H9 (cell line): ENCODE data around the gene ATCAY. TPM values are rescaled to one million over a fixed set of nuclear protein-coding genes. Genes with fewer than 3 reads are reported as not detected.

Source experiments
- DNase-seq: peaks from one replicate; pipeline ENCODE4 v3.0.0-alpha.2; 2017
- H2AFZ ChIP-seq: one replicate; pipeline ENCODE4 v1.6.1; 2013; ENCODE audit warnings: mild to moderate bottlenecking, low read length, control low read depth, moderate library complexity
- H2AK5ac ChIP-seq: 2 replicates; pipeline ENCODE4 v1.6.1; 2013; ENCODE audit warnings: low read length, control low read depth, mixed read lengths; ENCODE audit not compliant: insufficient read length
- H2BK120ac ChIP-seq: one replicate; pipeline ENCODE4 v1.6.1; 2013; ENCODE audit warnings: low read depth, mild to moderate bottlenecking, low read length, control low read depth, inconsistent platforms; ENCODE audit not compliant: poor library complexity, severe bottlenecking
- H2BK12ac ChIP-seq: 2 replicates; pipeline ENCODE4 v1.6.1; 2013; ENCODE audit warnings: low read length, control low read depth, mixed read lengths, low read depth; ENCODE audit not compliant: insufficient read length
- H2BK15ac ChIP-seq: 2 replicates; pipeline ENCODE4 v1.6.1; 2013; ENCODE audit warnings: low read depth, low read length, control low read depth
- H2BK20ac ChIP-seq: one replicate; pipeline ENCODE4 v1.6.1; 2013; ENCODE audit warnings: low read depth, mild to moderate bottlenecking, low read length, control low read depth, inconsistent platforms; ENCODE audit not compliant: poor library complexity, severe bottlenecking
- H2BK5ac ChIP-seq: 2 replicates; pipeline ENCODE4 v1.6.1; 2013; ENCODE audit warnings: low read length, control low read depth, mixed read lengths; ENCODE audit not compliant: insufficient read length
- H3K14ac ChIP-seq: 2 replicates; pipeline ENCODE4 v1.6.1; 2013; ENCODE audit warnings: low read length, control low read depth; ENCODE audit not compliant: insufficient read depth
- H3K18ac ChIP-seq: 2 replicates; pipeline ENCODE4 v1.6.1; 2013; ENCODE audit warnings: low read depth, mild to moderate bottlenecking, mixed read lengths, low read length, control low read depth; ENCODE audit not compliant: insufficient read length
- H3K23ac ChIP-seq: 2 replicates; pipeline ENCODE4 v1.6.1; 2013; ENCODE audit warnings: low read length, control low read depth, mixed read lengths, low read depth; ENCODE audit not compliant: insufficient read length
- H3K23me2 ChIP-seq: 2 replicates; pipeline ENCODE4 v1.6.1; 2013; ENCODE audit warnings: low read depth, mild to moderate bottlenecking, mixed read lengths, low read length, control low read depth; ENCODE audit not compliant: insufficient read length, poor library complexity, severe bottlenecking
- H3K27ac ChIP-seq: 2 replicates; pipeline ENCODE4 v1.5.1; 2013; ENCODE audit warnings: low read length, control low read depth, mixed read lengths, low read depth; ENCODE audit not compliant: insufficient read length
- H3K27me3 ChIP-seq: 2 replicates; pipeline ENCODE4 v1.6.1; 2013; ENCODE audit warnings: low read length, control low read depth, inconsistent platforms; ENCODE audit not compliant: insufficient read depth
- H3K4ac ChIP-seq: 2 replicates; pipeline ENCODE4 v1.6.1; 2013; ENCODE audit warnings: low read depth, mild to moderate bottlenecking, control low read depth, inconsistent platforms, low read length, moderate library complexity
- H3K4me1 ChIP-seq: 2 replicates; pipeline ENCODE4 v1.6.1; 2013; ENCODE audit warnings: low read length, control low read depth, inconsistent platforms; ENCODE audit not compliant: insufficient read depth
- H3K4me2 ChIP-seq: 2 replicates; pipeline ENCODE4 v1.6.1; 2013; ENCODE audit warnings: low read length, control low read depth, mixed read lengths; ENCODE audit not compliant: insufficient read length, insufficient read depth
- H3K56ac ChIP-seq: 2 replicates; pipeline ENCODE4 v1.6.1; 2013; ENCODE audit warnings: low read depth, mild to moderate bottlenecking, mixed read lengths, low read length, control low read depth; ENCODE audit not compliant: insufficient read length
- H3K79me1 ChIP-seq: 2 replicates; pipeline ENCODE4 v1.6.1; 2013; ENCODE audit warnings: low read depth, mild to moderate bottlenecking, moderate library complexity, low read length, control low read depth, inconsistent platforms; ENCODE audit not compliant: insufficient read depth, poor library complexity, severe bottlenecking
- H3K79me2 ChIP-seq: 2 replicates; pipeline ENCODE4 v1.6.1; 2013; ENCODE audit warnings: low read length, control low read depth, inconsistent platforms; ENCODE audit not compliant: insufficient read depth
- H3K9ac ChIP-seq: 2 replicates; pipeline ENCODE4 v1.6.1; 2013; ENCODE audit warnings: low read length, control low read depth, mixed read lengths; ENCODE audit not compliant: insufficient read length; ENCODE audit errors: extremely low read depth
- H3K9me3 ChIP-seq: one replicate; pipeline ENCODE4 v1.6.1; 2013; ENCODE audit warnings: low read depth, low read length, inconsistent platforms; ENCODE audit not compliant: control insufficient read depth
- H3T11ph ChIP-seq: one replicate; pipeline ENCODE4 v1.6.1; 2013; ENCODE audit warnings: mild to moderate bottlenecking, low read length, control low read depth, inconsistent platforms
- H4K20me1 ChIP-seq: one replicate; pipeline ENCODE4 v1.6.1; 2013; ENCODE audit not compliant: control insufficient read depth, insufficient read length, insufficient read depth
- H4K5ac ChIP-seq: 2 replicates; pipeline ENCODE4 v1.6.1; 2013; ENCODE audit warnings: low read depth, mild to moderate bottlenecking, mixed read lengths, low read length, control low read depth; ENCODE audit not compliant: insufficient read length
- H4K8ac ChIP-seq: replicated peaks from 2 replicates; pipeline ENCODE4 v1.6.1; 2013; ENCODE audit warnings: low read length, control low read depth, mixed read lengths, low read depth; ENCODE audit not compliant: insufficient read length
- H4K91ac ChIP-seq: 2 replicates; pipeline ENCODE4 v1.6.1; 2013; ENCODE audit warnings: low read depth, mild to moderate bottlenecking, moderate library complexity, mixed read lengths, low read length, control low read depth; ENCODE audit not compliant: insufficient read length
- H3K27ac Mint-ChIP-seq, 3 experiments: 2 replicates in 2 of 3; 3 replicates in 1 of 3; pipeline ENCODE4 v1.8.0; 2020 to 2021; ENCODE audit warnings: mixed read lengths in 3 of 3, mild to moderate bottlenecking in 1 of 3, moderate library complexity in 1 of 3
- H3K27me3 Mint-ChIP-seq: 2 replicates; pipeline ENCODE4 v1.8.0; 2021; ENCODE audit warnings: low read depth, mild to moderate bottlenecking, moderate library complexity, mixed read lengths
- H3K36me3 Mint-ChIP-seq, 3 experiments: 2 replicates in 2 of 3; 3 replicates in 1 of 3; pipeline ENCODE4 v1.8.0; 2020 to 2021; ENCODE audit warnings: low read depth in 3 of 3, mixed read lengths in 3 of 3; ENCODE audit not compliant: insufficient read depth in 1 of 3
- H3K4me1 Mint-ChIP-seq, 2 experiments: 2 replicates each; pipeline ENCODE4 v1.8.0; 2020; ENCODE audit warnings: mixed read lengths in 2 of 2
- H3K4me3 Mint-ChIP-seq, 2 experiments: 2 replicates in 1 of 2; 3 replicates in 1 of 2; pipeline ENCODE4 v1.8.0; 2020 to 2021; ENCODE audit warnings: mild to moderate bottlenecking in 2 of 2, mixed read lengths in 2 of 2, moderate library complexity in 1 of 2
- H3K9me3 Mint-ChIP-seq, 2 experiments: 2 replicates in 1 of 2; 3 replicates in 1 of 2; pipeline ENCODE4 v1.8.0; 2020; ENCODE audit warnings: mild to moderate bottlenecking in 2 of 2, mixed read lengths in 2 of 2, moderate library complexity in 1 of 2
- WGBS: extraction: QIAGEN DNeasy Blood & Tissue Kit; methylation state at CpG from one replicate; pipeline ENCODE4 v1.1.7; 2013; ENCODE audit warnings: missing lambda C conversion rate, low lambda C conversion rate, mixed read lengths; ENCODE audit not compliant: insufficient read length; ENCODE audit errors: extremely low coverage; 5-methylcytosine and 5-hydroxymethylcytosine counted together
- total RNA-seq: library from RNA; stranded (reverse); gene quantifications from 2 replicates; pipeline ENCODE4 v1.2.1, GENCODE V29; 2021
- TF ChIP-seq, protein P1 (sequence below): fragments of 200-600 bp; sonication (generic); conservative IDR thresholded peaks from 3 replicates; pipeline ENCODE4 v1.8.0; 2021; ENCODE audit warnings: antibody characterized with exemption, mild to moderate bottlenecking

ATCAY gene
- total RNA-seq, 1 experiment from 2014 or later: 12.2 TPM

GRCh38 chr19:3879656-3880055 is 829 bp upstream of the ATCAY start:
- Histone ChIP-seq H3K4me1 (no peaks in the 10 kb centered on the region), H3K9me3 (no peaks in the 10 kb centered on the region), H3K79me1 (no peaks in the 10 kb centered on the region), H3K9ac (no peak overlapping the region), H3K56ac (no peak overlapping the region), H2BK20ac (no peak overlapping the region), H3K79me2 (no peaks in the 10 kb centered on the region), H4K5ac (no peak overlapping the region), H3K27me3 (no peaks in the 10 kb centered on the region), H2BK120ac (no peak overlapping the region), H4K8ac (no peak overlapping the region), H3K27ac (no peak overlapping the region), H3K14ac (no peak overlapping the region), H3K4me2 (peak overlapping the region; percentile 93), H3K18ac (no peak overlapping the region), H2BK15ac (no peak overlapping the region), H2BK5ac (no peak overlapping the region), H3T11ph (no peak overlapping the region), H3K4ac (no peak overlapping the region), H2BK12ac (no peak overlapping the region), H4K20me1 (no peaks in the 10 kb centered on the region), H3K23me2 (peaks cover 6% of the 10 kb centered on the region), H3K23ac (no peak overlapping the region), H2AK5ac (no peak overlapping the region), H2AFZ (no peak overlapping the region), H4K91ac (no peak overlapping the region)
- no CpG with 5 or more reads among the region's 12 CpGs for WGBS
- Mint-ChIP-seq H3K36me3 (peaks cover 0 to 3% (median 0%) of the 10 kb centered on the region in 3 experiments; a peak in 2 of 7 replicates), H3K4me3 (peak overlapping the region; percentile 72 to 92; a peak in 2 of 5 replicates), H3K4me1 (peaks cover 13 to 14% of the 10 kb centered on the region in 2 experiments), H3K9me3 (no peaks in the 10 kb centered on the region), H3K27me3 (peaks cover 39% of the 10 kb centered on the region), H3K27ac (no peak overlapping the region)
- no peak for DNase-seq
- TF ChIP-seq, protein P1, sequence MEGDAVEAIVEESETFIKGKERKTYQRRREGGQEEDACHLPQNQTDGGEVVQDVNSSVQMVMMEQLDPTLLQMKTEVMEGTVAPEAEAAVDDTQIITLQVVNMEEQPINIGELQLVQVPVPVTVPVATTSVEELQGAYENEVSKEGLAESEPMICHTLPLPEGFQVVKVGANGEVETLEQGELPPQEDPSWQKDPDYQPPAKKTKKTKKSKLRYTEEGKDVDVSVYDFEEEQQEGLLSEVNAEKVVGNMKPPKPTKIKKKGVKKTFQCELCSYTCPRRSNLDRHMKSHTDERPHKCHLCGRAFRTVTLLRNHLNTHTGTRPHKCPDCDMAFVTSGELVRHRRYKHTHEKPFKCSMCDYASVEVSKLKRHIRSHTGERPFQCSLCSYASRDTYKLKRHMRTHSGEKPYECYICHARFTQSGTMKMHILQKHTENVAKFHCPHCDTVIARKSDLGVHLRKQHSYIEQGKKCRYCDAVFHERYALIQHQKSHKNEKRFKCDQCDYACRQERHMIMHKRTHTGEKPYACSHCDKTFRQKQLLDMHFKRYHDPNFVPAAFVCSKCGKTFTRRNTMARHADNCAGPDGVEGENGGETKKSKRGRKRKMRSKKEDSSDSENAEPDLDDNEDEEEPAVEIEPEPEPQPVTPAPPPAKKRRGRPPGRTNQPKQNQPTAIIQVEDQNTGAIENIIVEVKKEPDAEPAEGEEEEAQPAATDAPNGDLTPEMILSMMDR: peak; percentile 68
